HCT116 (cell line): ENCODE measurements around the gene CASP1. TPM values are rescaled to one million over a fixed set of nuclear protein-coding genes. Genes with fewer than 3 reads are reported as not detected.
"Not testable (repeated sequence)": the region's sequence is repeated elsewhere in the genome, so short reads cannot be mapped to it uniquely, and the experiment has no call there.

Source experiments
- ATAC-seq: fragments of 200-7000 bp; cut with Tn5 transposase; 2 replicates; pipeline ENCODE4 v1.9.1; 2020; ENCODE audit warnings: mild to moderate bottlenecking, moderate library complexity
- BruUV-seq: library from RNA; stranded (reverse); fragments of 400-500 nt; replicated peaks from 2 replicates; lab custom pipeline; 2021; lab: Mats Ljungman, UMichigan
- CTCF ChIA-PET: fragments of 300-600 bp; sonication (Branson Sonifier 250); formaldehyde crosslinking; loops from one replicate; lab custom pipeline; 2021; ENCODE audit warnings: antibody characterized with exemption; lab: Charles Lee
- POLR2A ChIA-PET: fragments of 300-600, 350-600 bp; sonication (Branson Sonifier 250); formaldehyde crosslinking; loops from one replicate; lab custom pipeline; 2021; ENCODE audit warnings: antibody characterized with exemption; lab: Charles Lee
- RAD21 ChIA-PET, 2 experiments: fragments of 300-600 bp; sonication (Branson Sonifier 250); formaldehyde crosslinking; loops; one replicate each; lab custom pipeline; 2023; ENCODE audit warnings: low total read pairs in 2 of 2; ENCODE audit not compliant: uncharacterized antibody in 2 of 2, unreplicated experiment in 2 of 2, low non-redundant PET in 1 of 2; lab: Charles Lee
- DNase-seq: peaks from one replicate; pipeline ENCODE4 v3.0.0-alpha.2; 2010; ENCODE audit warnings: low read depth, low spot score
- H2AFZ ChIP-seq: fragments of 200-600 bp; shearing (Covaris generic), sonication (generic); 2 replicates; pipeline ENCODE4 v1.6.1; 2017; ENCODE audit warnings: low read depth, mixed run types, mixed read lengths, antibody characterized with exemption, low read length; ENCODE audit not compliant: poor library complexity, severe bottlenecking
- H3K27ac ChIP-seq: 2 replicates; pipeline ENCODE4 v1.5.1; 2012; ENCODE audit warnings: low read depth, low read length
- H3K27me3 ChIP-seq: fragments of 200-600 bp; sonication (generic); 2 replicates; pipeline ENCODE4 v1.6.1; 2016; ENCODE audit warnings: mixed run types, low read length, mixed read lengths; ENCODE audit not compliant: insufficient read depth
- H3K36me3 ChIP-seq, 2 experiments: fragments of 200-500 bp in 1 of 2; fragments of 200-600 bp in 1 of 2; sonication (Bioruptor generic) in 1 of 2; sonication (generic) in 1 of 2; 2 replicates each; pipeline versions ENCODE4 v1.5.1 to v1.6.1; 2014 to 2016; ENCODE audit warnings: low read length in 2 of 2, inconsistent platforms in 1 of 2, mixed read lengths in 1 of 2, mixed run types in 1 of 2; ENCODE audit not compliant: insufficient read depth in 2 of 2, control insufficient read depth in 1 of 2
- H3K4me1 ChIP-seq, 2 experiments: fragments of 200-600 bp in 1 of 2; sonication (generic) in 1 of 2; 2 replicates each; pipeline versions ENCODE4 v1.5.1 to v1.6.1; 2012 to 2017; ENCODE audit warnings: low read length in 2 of 2, inconsistent platforms in 1 of 2, mild to moderate bottlenecking in 1 of 2, mixed read lengths in 1 of 2, mixed run types in 1 of 2, moderate library complexity in 1 of 2; ENCODE audit not compliant: insufficient read depth in 2 of 2, control insufficient read depth in 1 of 2
- H3K4me2 ChIP-seq: fragments of 200-600 bp; sonication (generic); 2 replicates; pipeline ENCODE4 v1.6.1; 2017; ENCODE audit warnings: mixed run types, low read length, mixed read lengths
- H3K4me3 ChIP-seq, 2 experiments: fragments of 200-600 bp in 1 of 2; sonication (generic) in 1 of 2; replicated peaks in 1 of 2; 2 replicates each; pipeline ENCODE4 v1.5.1; 2011 to 2016; ENCODE audit warnings: low read length in 2 of 2, control low read depth in 1 of 2, low read depth in 1 of 2, mild to moderate bottlenecking in 1 of 2, mixed read lengths in 1 of 2, mixed run types in 1 of 2
- H3K79me2 ChIP-seq: fragments of 200-600 bp; sonication (generic); 2 replicates; pipeline ENCODE4 v1.6.1; 2017; ENCODE audit warnings: mild to moderate bottlenecking, mixed run types, low read length, moderate library complexity, mixed read lengths; ENCODE audit not compliant: insufficient read depth
- H3K9ac ChIP-seq: fragments of 200-600 bp; sonication (generic); 2 replicates; pipeline ENCODE4 v1.6.1; 2016; ENCODE audit warnings: low read length, mixed read lengths
- H3K9me2 ChIP-seq: fragments of 200-600 bp; sonication (generic), shearing (Covaris generic); 2 replicates; pipeline ENCODE4 v1.6.1; 2017; ENCODE audit warnings: mixed run types, mild to moderate bottlenecking, moderate library complexity; ENCODE audit not compliant: insufficient read depth
- H3K9me3 ChIP-seq, 2 experiments: fragments of 200-500 bp in 1 of 2; fragments of 200-600 bp in 1 of 2; sonication (Bioruptor generic) in 1 of 2; sonication (generic) in 1 of 2; 2 replicates each; pipeline ENCODE4 v1.6.1; 2014 to 2017; ENCODE audit warnings: low read length in 2 of 2, mixed read lengths in 2 of 2, inconsistent platforms in 1 of 2, low read depth in 1 of 2, mild to moderate bottlenecking in 1 of 2, mixed run types in 1 of 2, moderate library complexity in 1 of 2; ENCODE audit not compliant: control insufficient read depth in 1 of 2, insufficient read depth in 1 of 2
- H4K20me1 ChIP-seq: fragments of 200-600 bp; sonication (generic), shearing (Covaris generic); 2 replicates; pipeline ENCODE4 v1.6.1; 2017; ENCODE audit warnings: mixed run types, mild to moderate bottlenecking, moderate library complexity; ENCODE audit not compliant: insufficient read depth
- ATF3 ChIP-seq: IDR thresholded peaks from 2 replicates; pipeline ENCODE4 v1.6.1; 2012
- CBX3 ChIP-seq: IDR thresholded peaks from 2 replicates; pipeline ENCODE4 v1.6.1; 2012; ENCODE audit warnings: low read depth
- CEBPB ChIP-seq: IDR thresholded peaks from 2 replicates; pipeline ENCODE4 v1.6.1; 2012; ENCODE audit warnings: low read depth
- CTCF ChIP-seq, 3 experiments: fragments of 200-600 bp in 1 of 3; sonication (generic) in 1 of 3; IDR thresholded peaks in 2 of 3; conservative IDR thresholded peaks in 1 of 3; 2 replicates each; pipeline ENCODE4 v1.5.1; 2012 to 2017; ENCODE audit warnings: low read depth in 2 of 3, low read length in 2 of 3, antibody characterized with exemption in 1 of 3, borderline replicate concordance in 1 of 3, control low read depth in 1 of 3, mild to moderate bottlenecking in 1 of 3, mixed read lengths in 1 of 3, mixed run types in 1 of 3, moderate library complexity in 1 of 3; ENCODE audit not compliant: insufficient read depth in 1 of 3
- EGR1 ChIP-seq: IDR thresholded peaks from 2 replicates; pipeline ENCODE4 v1.6.1; 2012; ENCODE audit warnings: low read depth
- ELF1 ChIP-seq: IDR thresholded peaks from 2 replicates; pipeline ENCODE4 v1.6.1; 2012; ENCODE audit warnings: low read depth, borderline replicate concordance
- EZH2 ChIP-seq: fragments of 200-600 bp; sonication (generic); IDR thresholded peaks from 2 replicates; pipeline ENCODE4 v1.6.1; 2017; ENCODE audit warnings: antibody characterized with exemption, mixed run types
- EZH2phosphoT487 ChIP-seq: fragments of 200-600 bp; IDR thresholded peaks from 2 replicates; pipeline ENCODE4 v1.6.1; 2018; ENCODE audit warnings: antibody characterized with exemption, borderline replicate concordance
- JUND ChIP-seq: IDR thresholded peaks from 2 replicates; pipeline ENCODE4 v1.6.1; 2012
- MAX ChIP-seq: IDR thresholded peaks from 2 replicates; pipeline ENCODE4 v1.6.1; 2012
- POLR2A ChIP-seq: IDR thresholded peaks from 2 replicates; pipeline ENCODE4 v1.7.0; 2011; ENCODE audit warnings: borderline replicate concordance; ENCODE audit not compliant: insufficient read depth, insufficient read length; ENCODE audit errors: extremely low read depth
- POLR2AphosphoS5 ChIP-seq: IDR thresholded peaks from 2 replicates; pipeline ENCODE4 v1.6.1; 2011; ENCODE audit warnings: mild to moderate bottlenecking, low read depth, low read length, moderate library complexity
- SIN3A ChIP-seq: IDR thresholded peaks from 2 replicates; pipeline ENCODE4 v1.6.1; 2012; ENCODE audit warnings: low read depth
- SP1 ChIP-seq: IDR thresholded peaks from 2 replicates; pipeline ENCODE4 v1.6.1; 2012; ENCODE audit warnings: low read depth
- ZBTB33 ChIP-seq: IDR thresholded peaks from 2 replicates; pipeline ENCODE4 v1.6.1; 2011; ENCODE audit warnings: mild to moderate bottlenecking, low read length, moderate library complexity; ENCODE audit not compliant: insufficient replicate concordance; ENCODE audit errors: extremely low read depth
- ZNF274 ChIP-seq: fragments of 200-500 bp; sonication (Bioruptor generic); IDR thresholded peaks from 2 replicates; pipeline ENCODE4 v1.6.1; 2014; ENCODE audit warnings: mild to moderate bottlenecking, low read depth, low read length, inconsistent platforms
- intact Hi-C: fragments of 100-400 bp; cut with micrococcal nuclease; formaldehyde crosslinking; loops from 2 replicates; pipeline ENCODE4 v1.10.0; 2022
- total RNA-seq: library from RNA; stranded (reverse); gene quantifications from one replicate; pipeline ENCODE4 v1.2.1, GENCODE V29; 2021; ENCODE audit not compliant: unreplicated experiment

The CASP1 gene
- total RNA-seq, 1 experiment from 2014 or later, result not detected

- BruUV-seq, H2AFZ ChIP-seq, CTCF ChIA-PET, ATAC-seq, H3K4me1 ChIP-seq, H3K27me3 ChIP-seq, intact Hi-C loops, H3K9me2 ChIP-seq, H3K27ac ChIP-seq, DNase-seq, H3K9ac ChIP-seq, RAD21 ChIA-PET, H3K79me2 ChIP-seq, H3K36me3 ChIP-seq, POLR2A ChIA-PET, H3K4me2 ChIP-seq, H4K20me1 ChIP-seq, H3K4me3 ChIP-seq, H3K9me3 ChIP-seq: not testable (repeated sequence)
These were observed 37.1 kb upstream of the CASP1 start for GRCh38 chr11:105072080-105072479.

GRCh38 chr11:105071089-105071732, 36.3 kb upstream of the CASP1 start:
- no peak overlapping the region for H3K27ac ChIP-seq
- ChIA-PET CTCF (no interaction called here), POLR2A (no interaction called here), RAD21 (no interaction called here)
- H3K4me1 ChIP-seq, result no peaks in the 10 kb centered on the region
- intact Hi-C loops, result no loop called here
- no peak overlapping the region for H2AFZ ChIP-seq
- DNase-seq (no peak), ATAC-seq (no peak)
- no peaks in the 10 kb centered on the region for H4K20me1 ChIP-seq
- H3K27me3 ChIP-seq, result no peaks in the 10 kb centered on the region
- H3K79me2 ChIP-seq, result no peaks in the 10 kb centered on the region
- no peak overlapping the region for H3K9ac ChIP-seq
- H3K9me2 ChIP-seq, result no peaks in the 10 kb centered on the region
- no peaks in the 10 kb centered on the region for H3K36me3 ChIP-seq
- H3K9me3 ChIP-seq, result no peaks in the 10 kb centered on the region
- no TSS peak for BruUV-seq
- H3K4me3 ChIP-seq, result no peak overlapping the region
- H3K4me2 ChIP-seq, result no peak overlapping the region
- no peak for TF ChIP-seq POLR2A
- TF ChIP-seq EZH2phosphoT487, result no peak
- no peak for TF ChIP-seq CEBPB
- no peak for TF ChIP-seq EZH2
- no peak for TF ChIP-seq ATF3
- TF ChIP-seq SIN3A, result no peak
- no peak for TF ChIP-seq EGR1
- TF ChIP-seq ZBTB33, result no peak
- TF ChIP-seq CTCF (IDR thresholded peaks at IDR 0.05 in 2 of 3, conservative IDR thresholded peaks at IDR 0.05 in 1 of 3; ENCODE audit: borderline replicate concordance in 1 of 3, insufficient read depth in 1 of 3, low read depth in 2 of 3, low read length in 2 of 3), result no peak
- TF ChIP-seq JUND, result no peak
- TF ChIP-seq ZNF274, result no peak
- TF ChIP-seq ELF1, result no peak
- TF ChIP-seq POLR2AphosphoS5, result no peak
- no peak for TF ChIP-seq CBX3
- no peak for TF ChIP-seq MAX
- no peak for TF ChIP-seq SP1
